ENCODE measurements around the gene TRIM9.

GRCh38 chr14:51071857-51072256 is 23.0 kb downstream of the TRIM9 start:
- no peak for TF ChIP-seq CTCF (IDR thresholded peaks at IDR 0.05)
- no peak for TF ChIP-seq POLR2A (IDR thresholded peaks at IDR 0.05)
